ENCODE data around the gene PCDHB2. TPM values are rescaled to one million over a fixed set of nuclear protein-coding genes. Genes with fewer than 3 reads are reported as not detected.
A peak's percentile ranks its signal among the peaks of the same experiment; 100 is the strongest.

PCDHB2 gene
- 25.6 and 28.8 TPM in 2 replicates for total RNA-seq (2021; fragmentation: NEBNext Ultra II Directional; extraction: Animal tissue kit (Norgen Biotek cat#: 25700))
- polyA plus RNA-seq (2011; rRNA removed): 29.2 and 38.0 TPM in 2 replicates
- 30.5 TPM for polyA plus RNA-seq (2011; cell fraction: cytosol; rRNA removed)
- polyA plus RNA-seq (2011; cell fraction: nucleus; rRNA removed): 39.1 TPM
- 17.7 to 26.3 TPM (median 18.7 TPM) in 4 replicates for polyA plus RNA-seq (2012, experiment 1 of 2)
- polyA plus RNA-seq (2012, experiment 2 of 2): 14.0 TPM
- polyA plus RNA-seq (2013, experiment 1 of 2): 30.6 TPM
- 26.6 TPM for polyA plus RNA-seq (2013, experiment 2 of 2)
- 27.5 and 28.1 TPM in 2 replicates for polyA minus RNA-seq (2011; rRNA and poly(A)+ RNA removed)
- 26.5 TPM for polyA minus RNA-seq (2011; cell fraction: cytosol; rRNA and poly(A)+ RNA removed)
- polyA minus RNA-seq (2011; cell fraction: nucleus; rRNA and poly(A)+ RNA removed): 48.7 TPM
- long read RNA-seq, experiment 1, full-length matches to known transcripts: 9 of 9 reads
- long read RNA-seq, experiment 1, partial matches to known transcripts: 0 of 9 reads
- long read RNA-seq, experiment 1, other reads (novel, unspliced or antisense): 0 of 9 reads
- long read RNA-seq, experiment 2, full-length matches to known transcripts: 1 of 1 reads
- long read RNA-seq, experiment 2, partial matches to known transcripts: 0 of 1 reads
- long read RNA-seq, experiment 2, other reads (novel, unspliced or antisense): 0 of 1 reads

GRCh38 chr5:141094481-141095262 is at the start of gene PCDHB2:
PCDHB2 (plus strand) TSS chr5:141094615; CDS start chr5:141094791, 176 bp downstream.
- peak within 1 kb of the TSS; percentile 93 for H4K5ac ChIP-seq (ENCODE audit: insufficient read length, low read depth, low read length)
- H3K79me1 ChIP-seq (ENCODE audit: low read depth, low read length): no peaks in the 10 kb centered on the region
- 0 out of 2 replicates have a peak within 1 kb of the TSS, but pooled peaks have one; percentile 19 for H2BK5ac ChIP-seq (ENCODE audit: low read depth, low read length)
- H4K91ac ChIP-seq (replicated peaks; ENCODE audit: insufficient read length, low read length): peak within 1 kb of the TSS; percentile 87
- H2AK5ac ChIP-seq (ENCODE audit: low read depth, low read length): no peak within 1 kb of the TSS
- H3K4me1 ChIP-seq (replicated peaks in 1 of 4; ENCODE audit: control insufficient read depth in 3 of 4, insufficient read depth in 4 of 4, low read length in 3 of 4): no peaks in the 10 kb centered on the region; a peak in 2 of 7 replicates
- peak within 1 kb of the TSS; percentile 98 for H2AFZ ChIP-seq (ENCODE audit: low read length)
- H3K56ac ChIP-seq (replicated peaks; ENCODE audit: insufficient read length, low read depth, low read length): peak within 1 kb of the TSS; percentile 71
- FAIRE-seq: peak; percentile 97
- no peak within 1 kb of the TSS for H3K14ac ChIP-seq (ENCODE audit: insufficient read length)
- peak within 1 kb of the TSS; percentile 80 to 99 (median 92) for H3K4me3 ChIP-seq (ENCODE audit: extremely low read depth in 1 of 4, insufficient read depth in 2 of 4, low read depth in 3 of 4, low read length in 4 of 4)
- peak; percentile 75 to 84 for DNase-seq (ENCODE audit: low read depth in 1 of 2, low spot score in 2 of 2)
- H4K20me1 ChIP-seq (replicated peaks in 1 of 2; ENCODE audit: control insufficient read depth in 1 of 2, insufficient read depth in 2 of 2, low read length in 2 of 2): no peaks in the 10 kb centered on the region
- 5% methylated on average over 29 of the region's 29 CpGs; no CpG with 5 or more reads in 1 of the 2 experiments for WGBS, 2 experiments (ENCODE audit: extremely low coverage in 1 of 2, insufficient coverage in 1 of 2, insufficient read length in 1 of 2, insufficient replicate concordance in 2 of 2, low coverage in 1 of 2, low lambda C conversion rate in 2 of 2, missing lambda C conversion rate in 1 of 2)
- H3K18ac ChIP-seq (ENCODE audit: extremely low read depth, low read length): peak within 1 kb of the TSS; percentile 89
- H2BK15ac ChIP-seq (ENCODE audit: low read length): no peak within 1 kb of the TSS
- H3K27me3 ChIP-seq (replicated peaks in 1 of 4; ENCODE audit: control insufficient read depth in 3 of 4, extremely low read depth in 1 of 4, insufficient read depth in 3 of 4, low read length in 3 of 4): no peaks in the 10 kb centered on the region
- H3K9me3 ChIP-seq (ENCODE audit: insufficient read depth in 2 of 2, low read depth in 1 of 2, low read length in 1 of 2): peaks cover 0 to 7% of the 10 kb centered on the region in 2 experiments; a peak in 1 of 4 replicates
- H4K8ac ChIP-seq (ENCODE audit: extremely low read depth, insufficient read depth, low read length): peak within 1 kb of the TSS; percentile 97; the same call in 1 of the 2 replicates
- H3K79me2 ChIP-seq (ENCODE audit: control insufficient read depth in 1 of 2, insufficient read depth in 2 of 2, low read length in 2 of 2): peaks cover 0 to 19% of the 10 kb centered on the region in 2 experiments; a peak in 3 of 4 replicates
- peaks cover 3% of the 10 kb centered on the region for H3K23me2 ChIP-seq (ENCODE audit: low read depth, low read length)
- H3K4me2 ChIP-seq (ENCODE audit: insufficient read depth in 1 of 2, low read depth in 2 of 2, low read length in 2 of 2): peak within 1 kb of the TSS; percentile 79 to 80
- H3K9ac ChIP-seq (replicated peaks in 1 of 4; ENCODE audit: extremely low read depth in 1 of 4, low read depth in 3 of 4, low read length in 3 of 4): peak within 1 kb of the TSS; percentile 89 to 98 (median 96)
- CTCF ChIA-PET (ENCODE audit: partially characterized antibody): interaction anchor here (0.6 to 2.8 kb wide), 47 partner anchors 8 to 469 kb away, joined by 3 to 24 read pairs (median 4); partner anchors contain the start of genes PCDHA12, PCDHAC1, PCDHB1 and PCDHB10
- peak within 1 kb of the TSS; percentile 44 for H2BK120ac ChIP-seq (replicated peaks; ENCODE audit: low read depth, low read length)
- H3K27ac ChIP-seq (ENCODE audit: low read depth, low read length): peak within 1 kb of the TSS; percentile 91
- no peak within 1 kb of the TSS for H2BK12ac ChIP-seq (ENCODE audit: low read depth, low read length)
- H3K23ac ChIP-seq (ENCODE audit: insufficient read length): no peak within 1 kb of the TSS
- peak within 1 kb of the TSS; percentile 27 for H3K4ac ChIP-seq (replicated peaks; ENCODE audit: insufficient read length, low read depth, low read length)
- H2BK20ac ChIP-seq (ENCODE audit: low read length): no peak within 1 kb of the TSS
- POLR2A ChIA-PET (ENCODE audit: partially characterized antibody): interaction anchor here (0.8 to 2.0 kb wide), 20 partner anchors 9 to 276 kb away, joined by 3 to 14 read pairs (median 5); partner anchors contain the start of genes PCDHA11, PCDHA6, PCDHB1 and PCDHB10
- H3K36me3 ChIP-seq (ENCODE audit: control insufficient read depth in 2 of 4, insufficient read depth in 4 of 4, low read length in 3 of 4): peaks cover 0 to 10% (median 0%) of the 10 kb centered on the region in 4 experiments; a peak in 2 of 8 replicates
- TF ChIP-seq RFX5 (IDR thresholded peaks at IDR 0.05; ENCODE audit: borderline replicate concordance, low read depth, low read length) (no peak), KDM4A (IDR thresholded peaks at IDR 0.05; ENCODE audit: low read depth, low read length, severe bottlenecking) (peak; percentile 35), EGR1 (IDR thresholded peaks at IDR 0.05; ENCODE audit: borderline replicate concordance, low read depth, low read length) (no peak), TAF1 (IDR thresholded peaks at IDR 0.05; ENCODE audit: low read depth, low read length) (peak; percentile 93), SP4 (IDR thresholded peaks at IDR 0.05; ENCODE audit: low read length) (peak; percentile 53; the same call in 1 of the 2 replicates), RAD21 (IDR thresholded peaks at IDR 0.05 in 1 of 2, conservative IDR thresholded peaks at IDR 0.05 in 1 of 2; ENCODE audit: low read depth in 2 of 2, low read length in 2 of 2) (peak; percentile 76 to 82), NANOG (IDR thresholded peaks at IDR 0.05; ENCODE audit: insufficient read depth, low read depth, low read length, poor library complexity, severe bottlenecking) (peak; percentile 6)
